GM19035 (cell line): Measurements from ENCODE around the gene RAMP1.

Experiments used
- ATAC-seq: cut with Tn5 transposase; IDR thresholded peaks from one replicate; pipeline ENCODE4 v1.9.1; 2021; ENCODE audit not compliant: unreplicated experiment

RAMP1 gene

DNA sequence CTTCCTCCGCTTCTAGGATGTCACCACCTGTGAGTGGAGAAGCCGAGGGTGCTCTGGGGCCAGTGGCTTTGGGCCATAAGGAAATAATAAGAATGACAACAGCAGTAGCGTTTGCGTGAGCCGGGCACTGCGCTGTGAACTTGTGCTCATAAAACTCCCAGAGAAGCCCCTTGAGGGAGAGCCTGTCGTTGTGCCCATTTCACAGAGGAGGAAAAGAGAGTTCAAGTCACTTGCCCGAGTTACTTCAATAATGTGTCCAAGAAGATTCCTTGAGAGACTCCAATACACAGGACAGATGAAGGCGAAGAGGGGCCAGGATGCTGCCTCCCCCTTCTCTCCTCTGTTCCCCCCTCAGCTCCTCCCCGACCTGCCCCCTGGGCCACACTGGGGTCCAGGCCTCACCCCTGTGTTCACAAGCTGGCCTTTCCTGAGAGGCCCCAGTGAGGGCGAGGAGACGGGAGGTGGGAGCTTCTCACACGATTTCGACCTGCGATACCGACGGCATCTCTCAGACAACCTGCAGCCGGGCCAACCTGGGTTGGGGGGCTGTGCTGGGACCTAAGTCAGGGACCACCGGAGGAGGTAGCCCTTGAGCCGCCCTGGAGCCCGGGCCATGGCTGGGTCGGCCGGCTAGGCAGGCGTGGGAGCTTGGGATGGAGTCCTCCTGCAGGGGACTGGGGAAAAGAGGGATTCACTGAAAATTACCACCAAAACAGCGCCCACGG, 53.9 kb downstream of the RAMP1 start:
- ATAC-seq = no peak

GRCh38 chr2:237915576-237915975, 56.2 kb downstream of the RAMP1 start:
- no peak for ATAC-seq

- no peak for ATAC-seq
These were observed 56.9 kb downstream of the RAMP1 start for GRCh38 chr2:237916296-237916695.

DNA sequence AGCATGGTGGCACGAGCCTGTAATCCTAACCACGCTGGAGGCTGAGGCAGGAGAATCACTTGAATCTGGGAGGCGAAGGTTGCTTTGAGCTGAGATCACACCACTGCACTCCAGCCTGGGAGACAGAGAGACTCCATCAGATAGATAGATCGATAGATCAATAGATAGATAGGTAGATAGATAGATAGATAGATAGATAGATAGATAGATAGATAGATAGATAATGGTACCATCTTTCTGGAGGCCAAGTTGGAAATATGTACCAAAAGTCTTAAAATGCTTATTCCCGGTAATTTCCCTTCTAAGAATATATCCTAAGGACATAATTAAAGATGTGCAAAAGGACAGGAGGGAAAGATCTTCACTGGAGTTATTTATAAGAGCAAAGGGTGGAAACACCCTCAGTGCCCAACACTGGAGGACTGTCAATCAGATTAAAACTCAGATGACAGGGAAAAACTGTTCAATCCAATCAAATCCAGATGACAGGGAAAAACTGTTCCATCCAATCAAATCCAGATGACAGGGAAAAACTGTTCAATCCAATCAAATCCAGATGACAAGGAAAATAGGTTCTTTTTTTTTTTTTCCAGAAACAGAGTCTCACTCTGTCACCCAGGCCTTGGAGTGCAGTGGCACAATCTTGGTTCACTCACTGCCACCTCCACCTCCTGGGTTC, 58.4 kb downstream of the RAMP1 start:
- no peak for ATAC-seq

DNA sequence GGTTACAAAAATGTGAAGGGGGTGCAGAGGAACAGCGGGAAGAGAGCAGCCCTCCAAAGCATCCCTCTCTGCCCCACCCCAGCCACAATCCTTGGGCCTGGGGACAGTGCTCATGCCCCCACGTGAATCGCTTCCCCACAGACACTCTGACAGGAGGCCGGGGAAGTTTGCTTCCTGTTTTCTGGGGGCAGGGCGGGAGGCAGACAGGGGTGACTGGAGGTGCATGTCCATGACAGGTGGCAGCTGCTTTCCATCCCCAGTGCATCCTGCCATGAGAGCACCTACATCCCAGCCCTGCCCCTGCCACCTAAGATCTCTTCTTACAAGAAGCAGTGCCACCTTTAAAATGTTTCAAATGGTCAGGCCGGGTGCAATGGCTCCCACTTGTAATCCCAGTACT, 60.2 kb downstream of the RAMP1 start:
- ATAC-seq = no peak

DNA sequence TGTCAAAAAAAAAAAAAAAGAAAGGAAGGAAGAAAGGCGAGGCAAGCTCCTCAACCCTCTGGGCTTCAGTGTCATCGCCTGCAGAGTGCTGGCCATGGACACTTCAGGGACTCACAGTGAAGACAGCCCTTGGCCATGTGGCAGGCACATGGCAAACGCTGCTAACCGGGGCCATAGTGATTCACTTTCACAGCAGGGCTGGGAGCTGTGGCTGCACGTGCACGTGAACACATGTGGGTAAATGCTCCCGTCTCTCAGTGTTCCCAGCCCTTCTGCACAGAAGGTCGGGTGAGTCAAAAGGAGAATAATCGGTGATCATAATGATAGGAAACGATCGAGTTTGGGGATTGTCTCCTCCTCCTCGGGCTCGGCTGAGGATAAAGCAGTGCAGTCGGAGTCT, 61.2 kb downstream of the RAMP1 start:
- ATAC-seq = no peak

- no peak for ATAC-seq
These were observed 62.6 kb downstream of the RAMP1 start for GRCh38 chr2:237921967-237922492.

- ATAC-seq = no peak
These were observed 63.4 kb downstream of the RAMP1 start for GRCh38 chr2:237922641-237923361.

DNA sequence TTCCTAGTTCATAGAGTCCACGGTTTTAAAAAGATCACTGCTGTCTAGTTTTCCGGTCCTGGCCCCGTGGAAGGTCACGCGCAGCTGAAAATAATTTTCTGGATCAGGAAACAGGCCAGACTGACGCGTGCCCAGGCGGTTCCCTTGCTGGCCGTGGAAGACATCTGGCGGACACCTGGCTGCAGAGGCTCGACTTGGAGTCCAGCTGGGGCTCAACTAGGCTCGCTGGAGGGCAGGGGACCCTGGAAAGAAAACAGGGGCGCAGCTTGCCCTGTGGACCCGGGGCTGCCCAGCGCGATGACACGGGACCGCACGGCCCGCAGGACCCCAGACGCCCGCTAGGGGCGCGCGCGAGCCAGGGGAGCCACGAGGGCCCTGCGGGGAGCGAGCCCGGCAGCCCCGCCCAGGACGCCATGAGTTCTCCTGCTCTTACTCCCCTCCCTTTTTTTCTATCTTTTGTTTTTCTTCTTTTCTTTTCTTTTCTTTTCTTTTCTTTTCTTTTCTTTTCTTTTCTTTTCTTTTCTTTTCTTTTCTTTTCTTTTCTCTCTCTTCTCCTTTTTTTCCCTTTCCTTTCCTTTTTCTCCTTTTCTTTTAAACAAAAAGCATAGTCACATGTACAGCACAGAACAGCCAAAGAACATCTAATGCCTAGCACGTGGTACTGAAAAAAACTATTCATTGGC, 64.2 kb downstream of the RAMP1 start:
- ATAC-seq = peak; percentile 70

DNA sequence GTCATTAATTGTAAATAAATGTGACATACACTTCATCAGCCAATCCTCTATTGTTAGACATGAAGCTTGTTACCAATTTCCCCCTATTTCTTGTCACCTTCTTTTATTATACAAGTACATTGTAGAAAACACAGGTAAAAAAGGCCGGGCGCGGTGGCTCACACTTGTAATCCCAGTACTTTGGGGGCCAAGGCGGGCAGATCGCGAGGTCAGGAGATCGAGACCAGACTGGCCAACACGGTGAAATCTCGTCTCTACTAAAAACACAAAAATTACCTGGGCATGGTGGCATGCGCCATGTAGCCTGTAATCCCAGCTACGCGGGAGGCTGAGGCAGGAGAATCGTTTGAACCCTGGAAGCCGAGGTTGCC, 64.7 kb downstream of the RAMP1 start:
- ATAC-seq = no peak

DNA sequence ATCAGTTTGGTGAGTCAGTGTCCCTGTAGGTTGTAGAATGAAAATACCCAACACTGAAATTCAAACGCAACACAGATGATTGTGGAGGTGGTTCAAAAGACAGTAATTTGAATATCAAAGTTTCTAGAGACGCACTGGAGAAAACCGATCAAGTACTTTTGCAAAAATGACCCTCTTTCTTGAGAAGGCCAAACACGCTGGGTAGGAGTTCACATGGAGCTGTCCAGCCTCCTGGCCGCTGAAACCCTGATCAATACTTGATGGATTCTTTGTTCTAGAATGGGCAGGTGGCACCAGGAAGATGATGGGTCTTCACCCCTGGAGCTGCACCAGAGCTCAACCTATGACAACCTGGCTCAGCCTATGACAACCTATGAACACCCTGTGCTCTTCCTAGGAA, 67.7 kb downstream of the RAMP1 start:
- no peak for ATAC-seq

DNA sequence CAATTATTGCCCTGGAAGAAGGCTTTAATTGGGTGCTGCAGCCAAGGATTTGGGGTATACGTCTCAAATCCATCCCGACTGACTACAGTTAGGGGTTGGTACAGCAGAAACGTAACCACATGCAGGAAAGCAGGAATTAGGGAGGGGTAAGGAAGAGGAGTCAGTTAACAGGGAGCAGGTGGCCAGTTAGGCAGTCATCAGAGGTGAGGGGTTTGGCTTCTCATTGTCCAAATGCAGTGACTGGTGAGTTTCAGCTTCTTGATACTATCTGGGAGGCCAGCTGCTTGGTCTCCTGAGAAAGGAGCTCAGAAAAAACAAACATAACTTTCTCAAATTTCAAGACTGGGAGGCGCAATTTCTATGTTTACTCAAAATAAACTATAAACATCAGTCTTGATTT, 68.6 kb downstream of the RAMP1 start:
- ATAC-seq = no peak

GRCh38 chr2:237929979-237930378, 70.6 kb downstream of the RAMP1 start:
- no peak for ATAC-seq

DNA sequence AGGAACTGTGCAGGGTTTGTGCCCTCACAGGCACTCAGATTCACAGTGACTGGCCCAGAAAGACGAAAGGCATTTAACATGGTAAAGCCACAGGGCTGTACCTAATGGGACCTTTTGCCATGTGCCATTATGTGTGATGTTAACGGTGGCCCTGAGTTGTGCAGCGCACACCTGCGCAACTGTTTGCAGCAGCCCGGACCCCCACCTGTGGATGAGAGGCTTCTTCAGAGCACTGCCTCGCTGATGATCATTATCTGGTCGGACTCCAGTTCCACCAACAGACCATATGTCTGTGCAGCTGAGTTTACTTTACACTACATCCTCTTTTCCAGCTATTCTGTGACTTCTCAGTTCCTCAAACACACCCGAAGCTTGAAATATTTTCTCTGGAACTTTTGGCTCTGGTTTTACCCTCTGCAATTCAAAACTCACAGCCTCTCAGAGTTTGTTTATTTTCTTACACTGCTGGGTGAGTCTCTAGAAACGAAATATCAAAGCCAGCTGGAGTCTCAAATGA, 71.8 kb downstream of the RAMP1 start:
- no peak for ATAC-seq

- ATAC-seq = no peak
These were observed 73.3 kb downstream of the RAMP1 start for GRCh38 chr2:237932731-237933131.

DNA sequence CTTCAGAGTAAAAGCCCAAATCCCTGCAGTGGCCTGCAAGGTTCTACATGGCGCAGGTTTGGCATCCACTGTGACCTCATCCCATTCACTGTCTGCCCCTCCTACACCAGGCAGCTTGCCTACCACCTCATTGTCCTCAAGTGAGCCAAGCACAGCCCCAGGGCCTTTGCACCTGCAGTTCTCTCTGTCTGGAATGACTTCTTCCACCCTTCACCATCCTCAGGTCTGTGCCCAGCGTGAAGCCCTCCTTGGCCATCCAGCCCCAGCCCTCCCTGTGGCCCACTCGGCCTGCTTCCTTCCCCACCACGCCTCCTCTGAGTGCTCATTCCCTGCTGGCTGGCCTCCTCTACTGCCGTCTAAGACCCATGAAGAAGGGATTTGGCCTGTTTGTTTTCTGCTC, 74.8 kb downstream of the RAMP1 start:
- no peak for ATAC-seq

GRCh38 chr2:237935740-237936452, 76.5 kb downstream of the RAMP1 start:
- ATAC-seq = no peak

DNA sequence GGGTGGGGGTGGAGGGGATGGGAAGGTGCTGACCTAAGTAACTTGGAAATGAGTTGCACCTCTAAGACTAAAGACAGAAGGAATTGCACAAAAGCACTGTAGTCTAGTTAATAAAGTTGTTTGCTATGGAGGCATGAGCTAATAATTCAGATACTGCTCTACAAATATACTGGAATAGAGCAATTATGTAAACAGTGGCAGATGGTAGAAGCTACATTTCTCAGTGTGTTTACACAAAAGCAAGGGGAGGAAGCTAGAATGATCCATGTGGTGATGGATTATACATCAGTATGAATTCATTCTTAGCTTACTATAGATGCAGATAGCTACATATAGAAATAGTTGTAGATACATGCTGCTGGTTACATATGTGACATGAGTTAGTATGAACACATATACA, 79.8 kb downstream of the RAMP1 start:
- no peak for ATAC-seq

- no peak for ATAC-seq
These were observed 81.4 kb downstream of the RAMP1 start for GRCh38 chr2:237940828-237941227.

- no peak for ATAC-seq
These were observed 81.8 kb downstream of the RAMP1 start for GRCh38 chr2:237941239-237941638.

GRCh38 chr2:237942513-237942899, 83.1 kb downstream of the RAMP1 start:
- no peak for ATAC-seq
